ENCODE data around the gene CACNA1I.

Gene CACNA1I

DNA sequence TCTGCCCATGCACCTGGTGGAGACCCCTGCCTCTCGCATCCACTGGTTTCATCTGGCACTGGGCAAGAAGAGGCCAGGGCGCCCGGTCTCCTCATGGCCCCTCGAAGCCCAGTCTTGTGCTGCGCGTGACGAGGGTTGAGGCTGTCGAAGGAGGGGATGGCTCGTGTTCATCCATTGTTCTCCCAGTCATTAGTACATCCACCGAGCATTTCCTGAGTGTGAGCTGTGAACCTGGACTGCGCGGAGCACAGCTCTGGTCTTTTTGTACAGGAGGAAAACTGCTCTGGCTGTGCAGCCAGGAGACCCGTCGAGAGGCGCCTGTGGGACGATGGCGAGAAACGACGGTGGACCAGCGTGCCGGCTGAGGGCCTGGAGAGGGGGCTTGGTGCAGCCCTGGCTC, 6.8 kb downstream of the CACNA1I start:
- Histone ChIP-seq H3K36me3 (ENCODE audit: control insufficient read depth, insufficient read depth, low read length) (no peaks in the 10 kb centered on the region), H3K27me3 (ENCODE audit: control insufficient read depth, insufficient read depth, low read length) (peaks cover 9% of the 10 kb centered on the region), H3K4me1 (ENCODE audit: control insufficient read depth, insufficient read depth, low read length) (no peaks in the 10 kb centered on the region), H3K4me3 (ENCODE audit: low read length) (no peak overlapping the region), H3K9me3 (ENCODE audit: control insufficient read depth, low read length) (no peaks in the 10 kb centered on the region), H3K9ac (ENCODE audit: low read length) (no peak overlapping the region)

DNA sequence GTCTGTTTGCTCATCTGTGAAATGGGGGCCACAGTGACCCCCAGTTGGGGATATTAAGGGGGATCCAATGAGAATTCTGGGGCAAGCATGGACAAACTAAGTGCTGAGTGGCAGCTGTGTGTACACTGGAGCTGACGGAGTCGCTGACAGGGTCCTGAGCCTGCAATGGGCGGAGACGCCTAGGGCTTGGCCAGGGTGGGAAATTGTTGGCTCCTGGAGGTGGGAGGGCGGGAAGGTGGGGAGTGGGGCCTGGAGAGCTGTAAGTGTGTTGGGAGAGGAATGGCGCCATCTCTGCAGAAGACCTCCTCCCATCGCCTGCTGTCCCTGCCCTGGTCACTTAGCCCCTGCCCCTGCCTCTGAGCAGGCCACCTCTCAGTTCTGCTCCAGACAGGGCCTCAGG, 7.3 kb downstream of the CACNA1I start:
- Histone ChIP-seq H3K9ac (ENCODE audit: low read length) (no peak overlapping the region), H3K4me1 (ENCODE audit: control insufficient read depth, insufficient read depth, low read length) (no peaks in the 10 kb centered on the region), H3K36me3 (ENCODE audit: control insufficient read depth, insufficient read depth, low read length) (no peaks in the 10 kb centered on the region), H3K4me3 (ENCODE audit: low read length) (no peak overlapping the region), H3K27me3 (ENCODE audit: control insufficient read depth, insufficient read depth, low read length) (peaks cover 9% of the 10 kb centered on the region), H3K9me3 (ENCODE audit: control insufficient read depth, low read length) (no peaks in the 10 kb centered on the region)

DNA sequence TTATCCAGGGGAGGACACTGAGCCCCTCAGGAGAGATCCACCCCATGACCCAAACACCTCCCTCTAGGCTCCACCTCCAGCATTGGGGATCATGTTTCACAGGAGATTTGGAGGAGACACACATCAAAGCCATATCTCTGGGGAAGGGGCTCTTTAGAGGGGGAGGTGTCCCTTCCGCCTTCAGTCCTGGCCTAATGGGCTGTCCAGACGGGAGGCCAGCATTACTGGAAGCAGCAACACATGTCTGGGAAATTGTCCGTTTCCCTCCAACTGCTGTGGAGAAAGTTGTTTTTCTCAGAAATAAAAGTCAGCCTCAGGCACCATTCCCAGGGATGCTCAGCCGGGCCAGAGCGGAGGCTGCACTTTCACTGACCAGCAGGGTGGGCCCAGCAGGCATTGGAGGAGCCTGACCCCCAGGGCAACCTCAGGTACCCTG, 9.5 kb downstream of the CACNA1I start:
- no peaks in the 10 kb centered on the region for H3K36me3 ChIP-seq (ENCODE audit: control insufficient read depth, insufficient read depth, low read length)
- H3K9me3 ChIP-seq (ENCODE audit: control insufficient read depth, low read length), result no peaks in the 10 kb centered on the region
- no peak overlapping the region for H3K4me3 ChIP-seq (ENCODE audit: low read length)
- H3K9ac ChIP-seq (ENCODE audit: low read length), result no peak overlapping the region
- H3K4me1 ChIP-seq (ENCODE audit: control insufficient read depth, insufficient read depth, low read length), result no peaks in the 10 kb centered on the region
- H3K27me3 ChIP-seq (ENCODE audit: control insufficient read depth, insufficient read depth, low read length), result peaks cover 9% of the 10 kb centered on the region

DNA sequence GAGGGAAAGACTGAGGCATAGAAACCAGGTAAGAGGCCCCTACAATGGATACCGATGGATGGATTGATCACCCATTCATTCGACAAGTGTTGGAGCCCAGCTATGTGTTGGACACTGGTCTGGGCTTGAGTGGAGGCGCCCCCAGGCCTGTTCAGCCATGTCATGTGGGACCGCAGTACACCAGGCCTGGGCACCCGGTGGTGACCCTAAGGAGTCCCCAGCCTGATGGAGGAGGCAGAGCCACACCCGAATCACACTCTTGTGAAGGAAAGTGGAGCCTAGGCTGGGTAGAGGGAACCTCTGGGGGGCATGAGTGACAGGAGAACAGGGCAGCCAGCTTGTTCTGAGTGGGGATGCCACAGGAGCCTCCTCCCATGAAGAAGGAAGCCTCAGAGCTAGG, 10.2 kb downstream of the CACNA1I start:
- Histone ChIP-seq H3K9me3 (ENCODE audit: control insufficient read depth, low read length) (no peaks in the 10 kb centered on the region), H3K27me3 (ENCODE audit: control insufficient read depth, insufficient read depth, low read length) (peaks cover 9% of the 10 kb centered on the region), H3K4me3 (ENCODE audit: low read length) (no peak overlapping the region), H3K9ac (ENCODE audit: low read length) (no peak overlapping the region), H3K36me3 (ENCODE audit: control insufficient read depth, insufficient read depth, low read length) (no peaks in the 10 kb centered on the region), H3K4me1 (ENCODE audit: control insufficient read depth, insufficient read depth, low read length) (no peaks in the 10 kb centered on the region)

DNA sequence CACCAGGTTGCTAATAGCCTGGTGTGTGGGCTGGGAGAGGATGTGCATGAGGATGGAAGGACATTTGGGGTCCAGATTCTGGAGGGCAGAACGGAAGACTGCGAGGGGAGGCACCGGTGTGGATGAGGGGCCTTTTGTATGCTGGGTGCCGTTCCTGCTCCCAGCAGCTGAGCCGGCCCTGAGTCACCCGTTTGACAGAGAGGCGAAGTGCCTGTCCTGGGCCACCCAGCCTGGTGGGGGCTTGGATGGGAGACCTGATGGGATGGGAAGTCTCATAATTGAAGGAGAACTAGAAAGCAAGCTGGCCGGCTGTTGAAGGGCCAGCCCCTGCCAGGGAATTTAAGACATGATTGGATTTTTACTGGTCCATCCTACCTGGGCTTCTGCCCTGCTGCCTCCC, 10.8 kb downstream of the CACNA1I start:
- no peak overlapping the region for H3K9ac ChIP-seq (ENCODE audit: low read length)
- H3K4me3 ChIP-seq (ENCODE audit: low read length), result no peak overlapping the region
- no peaks in the 10 kb centered on the region for H3K9me3 ChIP-seq (ENCODE audit: control insufficient read depth, low read length)
- H3K36me3 ChIP-seq (ENCODE audit: control insufficient read depth, insufficient read depth, low read length), result no peaks in the 10 kb centered on the region
- H3K27me3 ChIP-seq (ENCODE audit: control insufficient read depth, insufficient read depth, low read length), result peaks cover 9% of the 10 kb centered on the region
- H3K4me1 ChIP-seq (ENCODE audit: control insufficient read depth, insufficient read depth, low read length), result no peaks in the 10 kb centered on the region

DNA sequence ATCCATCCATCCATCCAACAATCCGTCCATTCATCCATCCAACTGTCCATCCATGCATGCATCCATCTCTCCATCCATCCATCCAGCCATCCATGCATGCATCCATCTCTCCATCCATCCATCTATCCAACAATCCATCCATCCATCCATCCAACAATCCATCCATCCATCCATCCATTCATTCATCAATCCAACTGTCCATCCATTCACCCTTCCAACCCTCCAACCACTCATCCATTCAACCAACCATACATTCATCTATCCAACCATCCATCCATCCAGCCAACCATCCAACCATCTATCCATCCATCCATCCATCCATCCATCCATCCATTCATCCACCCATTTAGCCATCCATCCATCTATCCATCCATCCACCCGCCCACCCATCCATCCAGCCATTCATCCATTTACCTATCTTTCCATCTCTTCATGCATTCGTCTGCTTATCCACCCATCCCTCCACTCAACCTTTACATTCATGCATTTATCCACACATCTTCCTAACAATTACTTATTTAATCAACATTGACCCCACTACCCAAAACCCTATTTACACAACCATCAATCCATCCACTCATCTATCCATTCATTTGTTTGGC, 12.6 kb downstream of the CACNA1I start:
- H3K27me3 ChIP-seq (ENCODE audit: control insufficient read depth, insufficient read depth, low read length), result peaks cover 9% of the 10 kb centered on the region
- H3K36me3 ChIP-seq (ENCODE audit: control insufficient read depth, insufficient read depth, low read length), result no peaks in the 10 kb centered on the region
- H3K4me1 ChIP-seq (ENCODE audit: control insufficient read depth, insufficient read depth, low read length), result no peaks in the 10 kb centered on the region
- no peak overlapping the region for H3K4me3 ChIP-seq (ENCODE audit: low read length)
- no peak overlapping the region for H3K9ac ChIP-seq (ENCODE audit: low read length)
- no peaks in the 10 kb centered on the region for H3K9me3 ChIP-seq (ENCODE audit: control insufficient read depth, low read length)

DNA sequence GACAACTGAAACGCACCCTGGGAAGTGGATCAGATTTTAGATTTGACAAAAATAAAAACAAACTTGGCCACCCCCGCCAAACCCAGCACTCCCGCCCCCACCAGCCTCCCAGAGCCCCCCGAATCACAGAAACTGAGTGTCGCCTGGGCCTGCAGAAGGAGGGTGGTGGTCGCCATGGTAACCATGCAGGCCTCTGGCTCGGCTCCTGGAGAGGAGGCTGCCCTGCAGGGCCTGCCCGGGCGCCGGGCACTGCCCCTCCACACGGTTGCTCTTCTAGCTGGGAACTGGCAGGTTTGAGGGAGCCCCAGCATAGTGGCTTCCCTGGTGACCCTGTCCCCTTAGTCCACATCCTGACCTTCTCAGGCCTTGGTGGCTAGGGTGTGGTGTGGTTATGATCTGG, 19.3 kb downstream of the CACNA1I start:
- H3K27me3 ChIP-seq (ENCODE audit: control insufficient read depth, insufficient read depth, low read length), result peaks cover 23% of the 10 kb centered on the region
- peaks cover 15% of the 10 kb centered on the region for H3K4me1 ChIP-seq (ENCODE audit: control insufficient read depth, insufficient read depth, low read length)
- H3K9me3 ChIP-seq (ENCODE audit: control insufficient read depth, low read length), result no peaks in the 10 kb centered on the region
- no peak overlapping the region for H3K9ac ChIP-seq (ENCODE audit: low read length)
- no peaks in the 10 kb centered on the region for H3K36me3 ChIP-seq (ENCODE audit: control insufficient read depth, insufficient read depth, low read length)
- no peak overlapping the region for H3K4me3 ChIP-seq (ENCODE audit: low read length)

DNA sequence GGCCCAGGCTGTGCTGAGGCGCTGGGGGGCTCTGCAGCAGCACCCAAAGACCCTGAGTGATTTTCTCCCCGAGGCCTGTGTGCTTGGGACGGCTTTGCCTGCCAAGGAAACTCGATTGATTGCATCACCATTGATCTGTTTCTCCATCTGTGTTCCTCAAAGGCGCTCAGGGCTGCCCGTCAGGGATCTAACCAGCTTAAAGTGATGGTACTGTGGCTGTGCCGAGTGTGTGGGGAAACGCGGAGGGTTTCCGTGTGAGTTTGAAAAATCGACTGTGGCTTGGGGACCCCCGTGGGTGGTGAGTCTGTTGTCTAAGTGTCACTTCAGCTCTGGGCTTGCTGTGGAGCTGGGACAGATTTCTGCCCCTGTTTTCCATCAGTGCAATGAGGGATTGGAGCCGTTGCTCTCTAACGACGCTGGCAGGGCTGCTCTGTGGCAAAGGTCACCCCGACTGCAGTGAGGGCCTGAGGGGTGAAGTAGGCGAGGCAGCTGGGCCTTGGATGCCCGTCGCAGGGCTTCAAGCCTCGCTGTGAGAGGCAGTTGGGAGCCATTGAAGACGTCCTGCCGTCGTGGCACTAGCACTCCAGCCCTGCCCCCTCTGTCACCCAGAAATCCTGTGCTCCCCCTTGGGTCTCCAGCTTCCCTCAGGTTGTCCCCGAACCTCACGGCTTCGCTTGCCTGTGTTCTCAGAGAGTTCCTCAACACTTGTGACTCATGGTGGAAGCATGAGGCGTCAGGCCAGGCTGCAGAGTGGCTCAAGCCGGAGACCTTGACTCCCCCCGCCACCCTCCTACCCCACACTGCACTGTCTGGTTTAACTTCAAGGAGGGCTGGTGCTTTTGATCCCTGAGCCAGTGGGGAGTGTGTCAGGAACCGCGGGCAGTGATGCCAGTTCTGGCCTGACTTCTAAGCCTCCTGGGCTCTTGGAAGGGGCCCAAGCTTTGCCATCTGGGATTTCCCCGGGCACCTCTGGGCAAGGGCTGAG, 21.8 kb downstream of the CACNA1I start:
- peaks cover 15% of the 10 kb centered on the region for H3K4me1 ChIP-seq (ENCODE audit: control insufficient read depth, insufficient read depth, low read length)
- H3K36me3 ChIP-seq (ENCODE audit: control insufficient read depth, insufficient read depth, low read length), result no peaks in the 10 kb centered on the region
- peaks cover 30% of the 10 kb centered on the region for H3K27me3 ChIP-seq (ENCODE audit: control insufficient read depth, insufficient read depth, low read length)
- H3K9ac ChIP-seq (ENCODE audit: low read length), result no peak overlapping the region
- no peaks in the 10 kb centered on the region for H3K9me3 ChIP-seq (ENCODE audit: control insufficient read depth, low read length)
- no peak overlapping the region for H3K4me3 ChIP-seq (ENCODE audit: low read length)

DNA sequence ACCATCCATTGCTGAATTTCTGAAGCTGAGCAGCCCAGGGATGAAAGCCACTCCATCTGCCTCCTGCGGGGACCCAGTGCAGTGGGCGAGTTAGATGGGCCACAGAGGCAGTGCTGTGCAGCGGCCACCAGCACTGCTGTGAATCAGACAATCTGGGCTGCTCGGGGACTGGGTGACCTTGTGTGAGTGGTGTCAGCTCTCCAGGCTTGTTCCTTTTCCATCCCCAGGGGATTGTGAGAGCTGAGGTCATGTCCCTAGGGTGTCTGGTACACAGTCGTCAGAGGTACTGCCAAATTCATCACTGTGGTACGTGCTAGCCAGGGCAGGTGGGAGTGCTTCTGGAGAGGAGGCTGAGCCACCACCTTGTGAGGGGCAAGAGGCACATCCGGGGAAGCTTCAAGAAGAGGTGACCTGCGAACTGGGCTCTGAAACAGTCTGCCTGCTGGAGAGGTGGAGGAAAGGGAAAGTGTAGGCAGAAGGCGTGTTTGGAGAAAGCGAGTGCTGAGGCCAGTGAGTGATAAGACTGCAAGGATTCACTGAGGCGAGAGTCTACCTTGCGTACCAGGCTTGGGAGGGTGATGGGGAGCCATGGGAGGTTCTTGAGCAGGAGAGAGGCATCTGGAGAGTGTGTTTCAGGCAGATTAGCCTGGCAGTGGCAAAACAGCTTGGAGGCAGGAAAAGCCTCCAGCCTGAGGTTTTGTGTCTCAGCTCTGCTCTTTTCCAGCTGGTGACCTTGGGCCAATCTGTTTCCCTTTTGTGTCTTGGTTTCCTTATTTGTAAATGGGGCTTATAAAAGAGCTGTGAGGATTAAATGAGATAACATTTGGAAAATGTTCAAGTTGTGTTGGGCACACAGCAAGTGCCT, 22.7 kb downstream of the CACNA1I start:
- Histone ChIP-seq H3K27me3 (ENCODE audit: control insufficient read depth, insufficient read depth, low read length) (peaks cover 36% of the 10 kb centered on the region), H3K9ac (ENCODE audit: low read length) (no peak overlapping the region), H3K4me1 (ENCODE audit: control insufficient read depth, insufficient read depth, low read length) (peaks cover 15% of the 10 kb centered on the region), H3K4me3 (ENCODE audit: low read length) (no peak overlapping the region), H3K36me3 (ENCODE audit: control insufficient read depth, insufficient read depth, low read length) (no peaks in the 10 kb centered on the region), H3K9me3 (ENCODE audit: control insufficient read depth, low read length) (no peaks in the 10 kb centered on the region)

DNA sequence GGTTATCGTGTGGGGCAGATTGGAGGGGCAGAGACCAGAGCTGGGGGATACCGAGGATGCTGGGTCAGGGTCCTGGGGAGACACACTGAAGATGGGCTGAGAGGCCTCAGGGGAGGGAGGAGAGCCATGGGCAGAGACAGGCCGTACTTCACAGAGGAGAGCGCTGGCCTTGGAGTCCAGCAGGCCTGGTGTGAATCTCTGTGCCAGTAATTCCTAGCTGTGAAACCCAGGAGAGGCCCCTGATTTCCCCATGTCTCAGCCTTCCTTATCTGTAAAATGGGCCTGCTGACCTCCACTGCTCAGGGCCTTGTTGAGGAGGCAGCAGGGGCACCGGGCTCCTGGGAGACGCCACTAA, 23.4 kb downstream of the CACNA1I start:
- H3K27me3 ChIP-seq (ENCODE audit: control insufficient read depth, insufficient read depth, low read length), result peaks cover 40% of the 10 kb centered on the region
- H3K9ac ChIP-seq (ENCODE audit: low read length), result no peak overlapping the region

DNA sequence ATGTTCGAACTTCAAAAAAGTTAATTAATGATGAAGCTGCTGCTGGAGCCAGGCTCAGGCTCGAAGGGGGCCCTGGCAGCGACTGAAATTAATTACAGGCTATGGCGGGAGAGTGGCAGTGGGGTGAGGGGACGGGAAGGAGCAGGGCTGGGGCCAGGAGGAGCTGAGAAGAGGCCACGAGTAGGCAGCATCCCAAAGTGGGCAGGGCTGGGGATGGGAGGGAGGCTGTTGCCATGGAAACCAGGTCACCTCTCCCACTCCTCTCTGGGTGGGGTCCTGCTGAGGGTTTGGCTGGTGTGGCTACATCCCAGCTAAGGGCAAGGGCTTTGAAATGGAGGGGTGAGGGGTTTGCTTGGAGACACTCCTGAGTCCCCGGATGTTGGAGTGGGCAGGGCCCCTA, 23.9 kb downstream of the CACNA1I start:
- no peak overlapping the region for H3K4me3 ChIP-seq (ENCODE audit: low read length)
- no peaks in the 10 kb centered on the region for H3K36me3 ChIP-seq (ENCODE audit: control insufficient read depth, insufficient read depth, low read length)
- peaks cover 19% of the 10 kb centered on the region for H3K4me1 ChIP-seq (ENCODE audit: control insufficient read depth, insufficient read depth, low read length)
- no peak overlapping the region for H3K9ac ChIP-seq (ENCODE audit: low read length)
- peaks cover 40% of the 10 kb centered on the region for H3K27me3 ChIP-seq (ENCODE audit: control insufficient read depth, insufficient read depth, low read length)
- H3K9me3 ChIP-seq (ENCODE audit: control insufficient read depth, low read length), result no peaks in the 10 kb centered on the region

More for the DNA sequence above, 23.4 kb downstream of the CACNA1I start:
- Histone ChIP-seq H3K4me1 (ENCODE audit: control insufficient read depth, insufficient read depth, low read length) (peaks cover 19% of the 10 kb centered on the region), H3K36me3 (ENCODE audit: control insufficient read depth, insufficient read depth, low read length) (no peaks in the 10 kb centered on the region), H3K4me3 (ENCODE audit: low read length) (no peak overlapping the region), H3K9me3 (ENCODE audit: control insufficient read depth, low read length) (no peaks in the 10 kb centered on the region)

Measured in mucosa of stomach (tissue), 1 donor.